Measurements from ENCODE around the gene FLNB. TPM values are rescaled to one million over a fixed set of nuclear protein-coding genes. Genes with fewer than 3 reads are reported as not detected.

The FLNB gene
- total RNA-seq, 2 donors from 2014 or later, result 104 to 121 TPM

- TF ChIP-seq POLR2A (IDR thresholded peaks at IDR 0.05) (no peak), CTCF (IDR thresholded peaks at IDR 0.05) (no peak)
- H3K27me3 ChIP-seq, result no peaks in the 10 kb centered on the region
- DNase-seq, result peak in 1 of 4 donors; percentile 28
- H3K36me3 ChIP-seq (replicated peaks in 1 of 2; ENCODE audit: insufficient read depth in 1 of 2, low read depth in 2 of 2), result peaks cover 4 to 24% of the 10 kb centered on the region in 2 donors
- H3K27ac ChIP-seq, result peak overlapping the region in 3 of 4 donors; percentile 16 to 51 (median 36)
- H3K9me3 ChIP-seq, result no peaks in the 10 kb centered on the region
- intact Hi-C loops (cut with DNase I), result no loop called here
- 62 to 71% methylated on average over 10 of the region's 10 CpGs for WGBS, 2 donors
- no peak overlapping the region for H3K4me3 ChIP-seq
- peak; percentile 62 for ATAC-seq
- H3K4me1 ChIP-seq, result peaks cover 14% of the 10 kb centered on the region
Observed at GRCh38 chr3:58154626-58155449, 146.6 kb downstream of the FLNB start.

- TF ChIP-seq CTCF (IDR thresholded peaks at IDR 0.05), result no peak
- no peak for TF ChIP-seq POLR2A (IDR thresholded peaks at IDR 0.05)
- no peak for DNase-seq
- Histone ChIP-seq H3K4me1 (peaks cover 14% of the 10 kb centered on the region), H3K36me3 (replicated peaks in 1 of 2; ENCODE audit: insufficient read depth in 1 of 2, low read depth in 2 of 2) (peaks cover 0 to 23% of the 10 kb centered on the region in 2 donors), H3K27me3 (no peaks in the 10 kb centered on the region), H3K27ac (no peak overlapping the region), H3K4me3 (no peak overlapping the region), H3K9me3 (no peaks in the 10 kb centered on the region)
- no peak for ATAC-seq
- WGBS, 2 donors, result 94% methylated on average over 6 to 10 of the region's 10 CpGs
- intact Hi-C loops (cut with DNase I), result no loop called here
Observed at GRCh38 chr3:58155838-58156237, 147.6 kb downstream of the FLNB start.

- DNase-seq (no peak), ATAC-seq (no peak)
- TF ChIP-seq CTCF (IDR thresholded peaks at IDR 0.05) (no peak), POLR2A (IDR thresholded peaks at IDR 0.05) (no peak)
- Histone ChIP-seq H3K9me3 (no peaks in the 10 kb centered on the region), H3K4me1 (peaks cover 31% of the 10 kb centered on the region), H3K27me3 (no peaks in the 10 kb centered on the region), H3K27ac (no peak overlapping the region), H3K4me3 (no peak overlapping the region), H3K36me3 (replicated peaks in 1 of 2; ENCODE audit: insufficient read depth in 1 of 2, low read depth in 2 of 2) (peaks cover 0 to 20% of the 10 kb centered on the region in 2 donors)
- intact Hi-C loops (cut with DNase I), result no loop called here
- WGBS, 2 donors, result 86 to 88% methylated on average over 11 of the region's 11 CpGs
Observed at GRCh38 chr3:58157700-58158099, 149.5 kb downstream of the FLNB start.

GRCh38 chr3:58158442-58159153 lies 150.4 kb downstream of the FLNB start:
- no peak overlapping the region for H3K4me3 ChIP-seq
- intact Hi-C loops (cut with DNase I), result no loop called here
- no peak for ATAC-seq
- H3K36me3 ChIP-seq (replicated peaks in 1 of 2; ENCODE audit: insufficient read depth in 1 of 2, low read depth in 2 of 2), result peaks cover 0 to 13% of the 10 kb centered on the region in 2 donors
- 88 to 91% methylated on average over 7 of the region's 7 CpGs for WGBS, 2 donors
- no peaks in the 10 kb centered on the region for H3K27me3 ChIP-seq
- peaks cover 40% of the 10 kb centered on the region for H3K4me1 ChIP-seq
- H3K27ac ChIP-seq, result no peak overlapping the region
- no peak for TF ChIP-seq POLR2A (IDR thresholded peaks at IDR 0.05)
- TF ChIP-seq CTCF (IDR thresholded peaks at IDR 0.05), result no peak
- no peak for DNase-seq
- H3K9me3 ChIP-seq, result no peaks in the 10 kb centered on the region
